ENCODE data around the gene WDR6.

Gene WDR6

DNA sequence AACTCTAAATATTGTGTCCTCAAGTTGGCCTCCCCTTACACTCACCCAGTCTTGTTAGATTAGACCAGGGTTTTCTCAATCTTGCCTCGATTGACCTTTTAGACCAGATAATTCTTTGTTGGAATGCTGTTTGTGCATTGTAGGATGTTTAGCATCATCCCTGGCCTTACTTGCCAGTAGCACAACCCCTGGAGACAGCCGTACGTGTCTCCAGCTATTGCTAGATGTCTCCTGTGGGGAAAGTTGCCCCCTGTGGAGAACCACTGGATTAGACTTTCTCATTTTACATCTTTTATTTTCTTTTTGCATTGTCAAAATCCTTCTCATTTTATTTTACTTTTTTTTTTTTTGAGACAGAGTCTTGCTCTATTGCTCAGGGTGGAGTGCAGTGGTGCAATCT is 2.2 kb downstream of the WDR6 start:
- WGBS (ENCODE audit: extremely low coverage, insufficient coverage, low lambda C conversion rate) = no CpG with 5 or more reads among the region's 3 CpGs
- no peak overlapping the region for H3K18ac ChIP-seq (ENCODE audit: low read length)
- H4K8ac ChIP-seq (ENCODE audit: low read depth, low read length) = no peak overlapping the region
- H2BK5ac ChIP-seq (ENCODE audit: low read length) = no peak overlapping the region
- H3K4ac ChIP-seq (ENCODE audit: low read depth, low read length) = no peak overlapping the region
- H3K79me2 ChIP-seq (ENCODE audit: control insufficient read depth, insufficient read depth, low read length) = peaks cover 37% of the 10 kb centered on the region
- peaks cover 8% of the 10 kb centered on the region for H3K36me3 ChIP-seq (ENCODE audit: control insufficient read depth, insufficient read depth, low read length)
- no peak overlapping the region for H3K23ac ChIP-seq (ENCODE audit: low read length)
- H2BK15ac ChIP-seq (replicated peaks; ENCODE audit: low read depth) = no peak overlapping the region
- H4K5ac ChIP-seq (ENCODE audit: low read length) = no peak overlapping the region
- H2AK5ac ChIP-seq (ENCODE audit: low read length) = no peak overlapping the region
- no peak for DNase-seq
- no peak overlapping the region for H3K27ac ChIP-seq (ENCODE audit: low read depth, low read length)
- H3K4me1 ChIP-seq (ENCODE audit: control insufficient read depth, low read depth, low read length) = peaks cover 5% of the 10 kb centered on the region
- H2BK120ac ChIP-seq (ENCODE audit: low read depth, low read length) = no peak overlapping the region
- H3K4me3 ChIP-seq (ENCODE audit: low read length) = no peak overlapping the region
- no peak overlapping the region for H3K56ac ChIP-seq (ENCODE audit: low read length)
- peaks cover 21% of the 10 kb centered on the region for H3K79me1 ChIP-seq (ENCODE audit: low read length)
- no peak overlapping the region for H3K9ac ChIP-seq (ENCODE audit: low read length)
- H3K4me2 ChIP-seq (ENCODE audit: low read length) = no peak overlapping the region
- H3K27me3 ChIP-seq (ENCODE audit: insufficient read depth, low read length, poor library complexity) = no peaks in the 10 kb centered on the region

DNA sequence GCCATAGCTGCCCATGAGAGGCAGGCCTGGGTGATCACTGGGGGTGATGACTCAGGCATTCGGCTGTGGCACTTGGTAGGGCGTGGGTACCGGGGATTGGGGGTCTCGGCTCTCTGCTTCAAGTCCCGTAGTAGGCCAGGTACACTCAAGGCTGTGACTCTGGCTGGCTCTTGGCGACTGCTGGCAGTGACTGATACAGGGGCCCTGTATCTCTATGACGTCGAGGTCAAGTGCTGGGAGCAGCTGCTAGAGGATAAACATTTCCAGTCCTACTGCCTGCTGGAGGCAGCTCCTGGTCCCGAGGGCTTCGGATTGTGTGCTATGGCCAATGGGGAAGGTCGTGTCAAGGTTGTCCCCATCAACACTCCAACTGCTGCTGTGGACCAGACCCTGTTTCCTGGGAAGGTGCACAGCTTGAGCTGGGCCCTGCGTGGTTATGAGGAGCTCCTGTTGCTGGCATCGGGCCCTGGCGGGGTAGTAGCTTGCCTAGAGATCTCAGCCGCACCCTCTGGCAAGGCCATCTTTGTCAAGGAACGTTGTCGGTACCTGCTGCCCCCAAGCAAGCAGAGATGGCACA is 5.3 kb downstream of the WDR6 start:
- no peak overlapping the region for H2AK5ac ChIP-seq (ENCODE audit: low read length)
- no peak overlapping the region for H3K18ac ChIP-seq (ENCODE audit: low read length)
- no peak overlapping the region for H2BK120ac ChIP-seq (ENCODE audit: low read depth, low read length)
- H2BK5ac ChIP-seq (ENCODE audit: low read length) = no peak overlapping the region
- no CpG with 5 or more reads among the region's 17 CpGs for WGBS (ENCODE audit: extremely low coverage, insufficient coverage, low lambda C conversion rate)
- no peak overlapping the region for H4K8ac ChIP-seq (ENCODE audit: low read depth, low read length)
- DNase-seq = no peak
- H3K79me2 ChIP-seq (ENCODE audit: control insufficient read depth, insufficient read depth, low read length) = peaks cover 37% of the 10 kb centered on the region
- peaks cover 26% of the 10 kb centered on the region for H3K79me1 ChIP-seq (ENCODE audit: low read length)
- H3K27me3 ChIP-seq (ENCODE audit: insufficient read depth, low read length, poor library complexity) = no peaks in the 10 kb centered on the region
- H4K5ac ChIP-seq (ENCODE audit: low read length) = no peak overlapping the region
- no peak overlapping the region for H3K23ac ChIP-seq (ENCODE audit: low read length)
- H3K9ac ChIP-seq (ENCODE audit: low read length) = no peak overlapping the region
- H3K36me3 ChIP-seq (ENCODE audit: control insufficient read depth, insufficient read depth, low read length) = peaks cover 18% of the 10 kb centered on the region
- H2BK15ac ChIP-seq (replicated peaks; ENCODE audit: low read depth) = no peak overlapping the region
- H3K56ac ChIP-seq (ENCODE audit: low read length) = no peak overlapping the region
- H3K4me2 ChIP-seq (ENCODE audit: low read length) = no peak overlapping the region
- H3K4me3 ChIP-seq (ENCODE audit: low read length) = no peak overlapping the region
- peaks cover 7% of the 10 kb centered on the region for H3K4me1 ChIP-seq (ENCODE audit: control insufficient read depth, low read depth, low read length)
- H3K27ac ChIP-seq (ENCODE audit: low read depth, low read length) = no peak overlapping the region
- H3K4ac ChIP-seq (ENCODE audit: low read depth, low read length) = no peak overlapping the region

DNA sequence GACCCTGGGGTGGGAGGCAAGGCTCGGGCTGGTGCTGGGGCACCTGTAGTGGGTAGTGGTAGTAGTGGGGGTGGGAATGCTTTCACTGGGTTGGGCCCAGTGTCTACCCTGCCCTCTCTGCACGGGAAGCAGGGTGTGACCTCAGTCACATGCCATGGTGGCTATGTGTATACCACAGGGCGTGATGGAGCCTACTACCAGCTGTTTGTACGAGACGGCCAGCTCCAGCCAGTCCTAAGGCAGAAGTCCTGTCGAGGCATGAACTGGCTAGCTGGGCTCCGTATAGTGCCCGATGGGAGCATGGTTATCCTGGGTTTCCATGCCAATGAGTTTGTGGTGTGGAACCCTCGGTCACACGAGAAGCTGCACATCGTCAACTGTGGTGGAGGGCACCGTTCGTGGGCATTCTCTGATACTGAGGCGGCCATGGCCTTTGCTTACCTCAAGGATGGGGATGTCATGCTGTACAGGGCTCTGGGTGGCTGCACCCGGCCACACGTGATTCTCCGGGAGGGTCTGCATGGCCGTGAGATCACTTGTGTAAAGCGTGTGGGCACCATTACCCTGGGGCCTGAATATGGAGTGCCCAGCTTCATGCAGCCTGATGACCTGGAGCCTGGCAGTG is 6.0 kb downstream of the WDR6 start:
- Histone ChIP-seq H3K79me2 (ENCODE audit: control insufficient read depth, insufficient read depth, low read length) (peaks cover 33% of the 10 kb centered on the region), H2BK15ac (replicated peaks; ENCODE audit: low read depth) (no peak overlapping the region), H3K4ac (ENCODE audit: low read depth, low read length) (no peak overlapping the region), H4K5ac (ENCODE audit: low read length) (no peak overlapping the region), H2BK5ac (ENCODE audit: low read length) (no peak overlapping the region), H3K79me1 (ENCODE audit: low read length) (peaks cover 23% of the 10 kb centered on the region), H3K27ac (ENCODE audit: low read depth, low read length) (no peak overlapping the region), H2AK5ac (ENCODE audit: low read length) (no peak overlapping the region), H3K4me3 (ENCODE audit: low read length) (no peak overlapping the region), H3K4me1 (ENCODE audit: control insufficient read depth, low read depth, low read length) (peaks cover 6% of the 10 kb centered on the region), H2BK120ac (ENCODE audit: low read depth, low read length) (no peak overlapping the region), H3K36me3 (ENCODE audit: control insufficient read depth, insufficient read depth, low read length) (peaks cover 18% of the 10 kb centered on the region), H3K23ac (ENCODE audit: low read length) (no peak overlapping the region), H3K4me2 (ENCODE audit: low read length) (no peak overlapping the region), H3K18ac (ENCODE audit: low read length) (no peak overlapping the region), H3K27me3 (ENCODE audit: insufficient read depth, low read length, poor library complexity) (no peaks in the 10 kb centered on the region), H3K56ac (ENCODE audit: low read length) (no peak overlapping the region), H3K9ac (ENCODE audit: low read length) (no peak overlapping the region), H4K8ac (ENCODE audit: low read depth, low read length) (no peak overlapping the region)
- DNase-seq = no peak
- no CpG with 5 or more reads among the region's 19 CpGs for WGBS (ENCODE audit: extremely low coverage, insufficient coverage, low lambda C conversion rate)

DNA sequence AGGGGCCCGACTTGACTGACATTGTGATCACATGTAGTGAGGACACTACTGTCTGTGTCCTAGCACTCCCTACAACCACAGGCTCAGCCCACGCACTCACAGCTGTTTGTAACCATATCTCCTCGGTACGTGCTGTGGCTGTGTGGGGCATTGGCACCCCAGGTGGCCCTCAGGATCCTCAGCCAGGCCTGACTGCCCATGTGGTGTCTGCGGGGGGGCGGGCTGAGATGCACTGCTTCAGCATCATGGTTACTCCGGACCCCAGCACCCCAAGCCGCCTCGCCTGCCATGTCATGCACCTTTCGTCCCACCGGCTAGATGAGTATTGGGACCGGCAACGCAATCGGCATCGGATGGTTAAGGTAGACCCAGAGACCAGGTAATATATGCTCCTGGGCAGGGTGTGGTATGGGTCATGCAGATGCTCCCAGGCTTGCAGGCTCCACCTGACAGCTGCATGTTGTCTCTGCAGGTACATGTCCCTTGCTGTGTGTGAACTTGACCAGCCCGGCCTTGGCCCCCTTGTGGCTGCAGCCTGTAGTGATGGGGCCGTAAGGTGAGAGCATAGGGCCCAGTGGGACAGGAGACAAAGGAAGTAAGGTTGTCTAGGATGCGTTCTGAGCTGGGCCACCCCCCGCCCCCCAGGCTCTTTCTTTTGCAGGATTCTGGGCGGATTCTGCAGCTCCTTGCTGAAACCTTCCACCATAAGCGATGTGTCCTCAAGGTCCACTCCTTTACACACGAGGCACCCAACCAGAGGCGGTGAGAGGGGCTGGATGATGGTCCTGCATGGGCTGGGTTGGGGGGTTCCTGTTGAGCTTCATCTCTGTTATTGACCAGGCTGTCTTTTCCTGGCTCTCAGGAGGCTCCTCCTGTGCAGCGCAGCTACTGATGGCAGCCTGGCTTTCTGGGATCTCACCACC is 6.8 kb downstream of the WDR6 start:
- Histone ChIP-seq H3K4ac (ENCODE audit: low read depth, low read length) (no peak overlapping the region), H3K79me1 (ENCODE audit: low read length) (peaks cover 19% of the 10 kb centered on the region), H2BK5ac (ENCODE audit: low read length) (no peak overlapping the region), H3K27ac (ENCODE audit: low read depth, low read length) (no peak overlapping the region), H2BK120ac (ENCODE audit: low read depth, low read length) (no peak overlapping the region), H4K8ac (ENCODE audit: low read depth, low read length) (no peak overlapping the region), H3K36me3 (ENCODE audit: control insufficient read depth, insufficient read depth, low read length) (peaks cover 18% of the 10 kb centered on the region), H3K4me1 (ENCODE audit: control insufficient read depth, low read depth, low read length) (peaks cover 3% of the 10 kb centered on the region), H2AK5ac (ENCODE audit: low read length) (no peak overlapping the region), H3K23ac (ENCODE audit: low read length) (no peak overlapping the region), H3K79me2 (ENCODE audit: control insufficient read depth, insufficient read depth, low read length) (peaks cover 26% of the 10 kb centered on the region), H3K27me3 (ENCODE audit: insufficient read depth, low read length, poor library complexity) (no peaks in the 10 kb centered on the region), H3K9ac (ENCODE audit: low read length) (no peak overlapping the region), H3K56ac (ENCODE audit: low read length) (no peak overlapping the region), H3K4me3 (ENCODE audit: low read length) (no peak overlapping the region), H4K5ac (ENCODE audit: low read length) (no peak overlapping the region), H2BK15ac (replicated peaks; ENCODE audit: low read depth) (no peak overlapping the region), H3K18ac (ENCODE audit: low read length) (no peak overlapping the region), H3K4me2 (ENCODE audit: low read length) (no peak overlapping the region)
- DNase-seq = peak; percentile 89
- WGBS (ENCODE audit: extremely low coverage, insufficient coverage, low lambda C conversion rate) = no CpG with 5 or more reads among the region's 24 CpGs

DNA sequence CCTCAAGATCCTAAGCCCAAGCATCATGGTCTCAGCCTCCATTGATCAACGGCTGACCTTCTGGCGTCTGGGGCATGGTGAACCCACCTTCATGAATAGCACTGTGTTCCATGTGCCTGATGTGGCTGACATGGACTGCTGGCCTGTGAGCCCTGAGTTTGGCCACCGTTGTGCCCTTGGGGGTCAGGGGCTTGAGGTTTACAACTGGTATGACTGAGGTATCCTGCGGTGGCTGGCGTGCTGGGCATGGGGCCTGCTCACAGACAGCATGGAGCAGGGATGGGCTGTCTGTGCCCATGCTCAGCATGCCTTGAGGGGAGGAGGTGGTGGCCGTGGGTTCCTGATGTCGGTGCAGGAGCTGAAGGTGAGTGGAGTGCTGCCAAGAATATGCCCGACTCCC is 7.9 kb downstream of the WDR6 start:
- no CpG with 5 or more reads among the region's 8 CpGs for WGBS (ENCODE audit: extremely low coverage, insufficient coverage, low lambda C conversion rate)
- no peak overlapping the region for H3K4ac ChIP-seq (ENCODE audit: low read depth, low read length)
- peaks cover 18% of the 10 kb centered on the region for H3K36me3 ChIP-seq (ENCODE audit: control insufficient read depth, insufficient read depth, low read length)

More for the DNA sequence above, 7.9 kb downstream of the WDR6 start:
- Histone ChIP-seq H3K4me3 (ENCODE audit: low read length) (no peak overlapping the region), H3K79me1 (ENCODE audit: low read length) (peaks cover 17% of the 10 kb centered on the region), H3K9ac (ENCODE audit: low read length) (no peak overlapping the region), H3K27me3 (ENCODE audit: insufficient read depth, low read length, poor library complexity) (no peaks in the 10 kb centered on the region), H2BK15ac (replicated peaks; ENCODE audit: low read depth) (no peak overlapping the region), H3K4me2 (ENCODE audit: low read length) (no peak overlapping the region), H4K5ac (ENCODE audit: low read length) (no peak overlapping the region), H3K27ac (ENCODE audit: low read depth, low read length) (no peak overlapping the region), H4K8ac (ENCODE audit: low read depth, low read length) (no peak overlapping the region), H3K56ac (ENCODE audit: low read length) (no peak overlapping the region), H3K4me1 (ENCODE audit: control insufficient read depth, low read depth, low read length) (peaks cover 3% of the 10 kb centered on the region), H3K79me2 (ENCODE audit: control insufficient read depth, insufficient read depth, low read length) (peaks cover 18% of the 10 kb centered on the region), H3K18ac (ENCODE audit: low read length) (no peak overlapping the region), H3K23ac (ENCODE audit: low read length) (no peak overlapping the region), H2AK5ac (ENCODE audit: low read length) (no peak overlapping the region), H2BK120ac (ENCODE audit: low read depth, low read length) (no peak overlapping the region), H2BK5ac (ENCODE audit: low read length) (no peak overlapping the region)
- DNase-seq = no peak

All from mesendoderm (in vitro differentiated cells).